ENCODE data around the gene GLB1L.
"Not testable (repeated sequence)": the region's sequence is repeated elsewhere in the genome, so short reads cannot be mapped to it uniquely, and the experiment has no call there.

Gene GLB1L

GRCh38 chr2:219279916-219280516 lies 34.8 kb upstream of the GLB1L start:
- DNase-seq, result no peak

GRCh38 chr2:219279151-219279915 lies 34.1 kb upstream of the GLB1L start, which contains the start of gene DNAJB2:
Gene DNAJB2 (plus strand): TSS chr2:219279366. CDS start chr2:219279834, 468 bp downstream.
- peak; percentile 96 for DNase-seq

GRCh38 chr2:219278655-219279150 lies 33.5 kb upstream of the GLB1L start:
- DNase-seq, result no peak

GRCh38 chr2:219277703-219278654 lies 32.7 kb upstream of the GLB1L start:
- DNase-seq, result peak; percentile 60

DNA sequence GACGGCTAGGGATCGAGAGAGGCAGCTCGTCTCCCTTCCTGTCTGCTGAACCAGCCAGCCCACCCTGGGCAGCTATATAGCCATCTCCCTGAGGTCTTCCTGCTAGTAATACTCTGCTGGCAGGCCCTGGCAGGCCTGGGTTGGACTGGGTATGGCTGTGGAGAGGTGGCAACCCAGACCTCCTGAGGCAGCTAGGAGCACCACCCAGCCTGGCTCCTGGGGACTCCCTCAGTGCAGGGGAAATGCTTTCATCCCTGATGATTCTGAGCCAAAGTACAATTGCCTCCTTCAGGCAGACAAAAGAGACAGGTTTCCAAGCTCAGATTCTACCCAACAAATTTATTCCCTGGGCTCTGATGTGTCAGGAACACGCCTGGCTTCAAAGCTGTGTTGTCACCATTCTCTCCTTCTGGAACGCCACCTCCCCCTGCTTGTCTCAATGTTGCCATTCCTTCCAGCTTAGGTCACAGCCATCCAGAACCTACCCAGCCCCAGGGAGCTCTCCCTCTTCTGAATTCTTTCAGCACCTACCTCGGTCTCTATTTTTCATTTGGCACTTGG lies 29.2 kb upstream of the GLB1L start:
- DNase-seq, result no peak

DNA sequence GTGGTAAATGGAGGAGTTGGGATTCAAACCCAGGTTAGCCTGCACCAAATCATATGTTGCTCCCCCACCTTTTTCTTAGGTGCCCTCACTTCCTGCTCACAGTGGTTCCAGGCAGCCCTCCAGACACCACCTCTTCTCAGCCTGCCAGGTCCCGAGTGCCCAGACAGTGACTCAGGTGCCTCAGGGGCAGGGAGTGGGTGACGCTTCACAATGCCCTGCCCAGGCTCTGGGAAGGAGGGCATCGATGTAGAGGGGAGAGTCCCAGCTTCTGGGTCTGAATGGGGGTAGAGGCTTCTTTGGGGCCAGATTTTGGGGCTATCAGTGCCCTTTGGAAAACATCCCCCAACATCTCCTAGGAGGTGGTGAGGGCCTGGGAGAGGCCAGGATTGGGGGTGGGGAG lies 28.7 kb upstream of the GLB1L start:
- DNase-seq, result no peak

GRCh38 chr2:219272995-219273394 lies 27.8 kb upstream of the GLB1L start:
- DNase-seq, result no peak

- no peak for DNase-seq
These were observed 27.1 kb upstream of the GLB1L start for GRCh38 chr2:219272356-219272755.

DNA sequence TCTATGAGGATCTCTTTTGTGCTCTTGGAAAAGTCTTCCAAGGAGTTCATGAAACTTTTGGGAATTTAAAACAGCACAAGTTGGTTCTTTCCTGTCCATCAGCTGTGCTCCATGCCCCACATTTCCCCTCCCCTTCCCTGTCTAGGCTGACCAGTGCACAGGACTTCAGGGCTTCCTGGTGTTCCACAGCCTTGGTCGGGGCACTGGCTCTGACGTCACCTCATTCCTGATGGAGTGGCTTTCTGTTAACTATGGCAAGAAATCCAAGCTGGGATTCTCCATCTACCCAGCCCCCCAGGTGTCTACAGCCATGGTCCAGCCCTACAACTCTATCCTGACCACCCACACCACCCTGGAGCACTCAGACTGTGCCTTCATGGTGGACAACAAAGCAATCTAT lies 25.8 kb upstream of the GLB1L start:
- DNase-seq, result no peak

GRCh38 chr2:219270055-219270372 lies 24.8 kb upstream of the GLB1L start:
- no peak for DNase-seq

- no peak for DNase-seq
These were observed 24.3 kb upstream of the GLB1L start for GRCh38 chr2:219269362-219270054.

DNA sequence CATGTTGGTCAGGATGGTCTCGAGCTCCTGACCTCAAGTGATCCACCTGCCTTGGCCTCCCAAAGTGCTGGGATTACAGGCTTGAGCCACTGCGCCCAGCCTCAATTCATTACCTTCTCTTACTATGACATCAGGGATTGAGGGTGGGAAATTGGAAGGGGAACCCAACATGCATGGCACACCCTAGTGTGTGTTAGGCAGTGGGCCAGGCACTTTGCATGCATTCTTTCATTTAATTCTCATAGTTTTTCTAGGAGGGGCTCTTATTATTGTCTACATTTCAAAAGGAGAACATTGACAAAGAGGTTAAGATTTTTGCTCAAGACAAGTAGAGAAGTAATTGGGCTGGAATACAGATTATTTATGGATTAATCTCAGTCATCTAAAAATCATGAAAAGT lies 23.1 kb upstream of the GLB1L start:
- no peak for DNase-seq

- DNase-seq, result no peak
These were observed 21.6 kb upstream of the GLB1L start for GRCh38 chr2:219266886-219267285.

DNA sequence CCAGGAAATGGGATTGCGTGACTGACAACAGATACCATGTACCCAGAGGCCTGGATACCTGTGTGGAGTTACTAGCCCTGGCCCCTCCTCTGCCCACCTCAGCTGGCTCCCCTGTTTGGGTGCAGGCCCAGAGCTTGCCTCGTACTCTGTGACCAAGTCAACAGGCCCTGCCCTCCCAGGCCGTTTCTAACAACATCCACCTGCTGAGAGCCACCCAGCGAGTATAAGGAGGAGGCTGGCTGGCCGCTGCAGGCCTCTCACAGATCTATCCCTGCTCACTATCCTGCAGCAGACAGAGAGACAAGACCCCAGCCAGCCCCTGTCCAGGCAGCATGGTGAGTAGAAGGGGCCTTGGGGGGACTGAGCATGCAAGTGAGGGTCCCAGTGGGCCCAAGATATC lies 21.0 kb upstream of the GLB1L start:
- no peak for DNase-seq

- DNase-seq, result no peak
These were observed 16.0 kb upstream of the GLB1L start for GRCh38 chr2:219261024-219261855.

- not testable (repeated sequence) for DNase-seq
These were observed 13.7 kb upstream of the GLB1L start for GRCh38 chr2:219258942-219259341.

DNA sequence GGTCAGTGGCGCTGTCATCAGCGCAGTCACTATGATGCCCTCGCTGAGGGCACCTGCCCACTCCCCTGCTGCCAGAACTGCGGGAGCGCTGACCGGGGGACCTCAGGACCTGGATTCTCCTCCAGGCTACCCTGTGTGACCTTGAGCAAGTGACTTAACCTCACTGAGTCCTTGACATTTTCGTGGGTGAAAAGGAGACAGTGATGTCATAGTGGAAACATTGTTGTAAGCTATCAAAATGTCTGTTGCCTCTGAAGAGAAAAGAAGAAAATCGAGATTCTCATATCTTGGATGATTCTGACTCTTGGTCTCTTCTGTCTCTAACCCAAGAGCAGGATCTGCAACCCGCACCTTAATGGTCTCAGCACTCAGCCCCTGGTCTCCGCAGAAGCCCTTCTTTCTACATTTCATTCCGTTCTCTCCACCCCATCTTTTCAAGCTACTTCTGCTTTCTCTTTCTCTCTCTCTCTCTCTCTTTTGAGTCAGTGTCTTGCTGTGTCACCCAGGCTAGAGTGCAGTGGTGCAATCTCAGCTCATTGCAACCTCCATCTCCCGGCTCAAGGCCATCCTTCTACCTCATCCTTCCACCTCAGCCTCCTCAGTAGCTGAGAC lies 9.5 kb upstream of the GLB1L start:
- DNase-seq, result no peak

- DNase-seq, result peak; percentile 75
These were observed 8.7 kb upstream of the GLB1L start, which contains the start of gene TUBA4A for GRCh38 chr2:219253753-219254589. Gene TUBA4A (minus strand): TSS chr2:219253918. CDS start chr2:219253858, 60 bp downstream.

DNA sequence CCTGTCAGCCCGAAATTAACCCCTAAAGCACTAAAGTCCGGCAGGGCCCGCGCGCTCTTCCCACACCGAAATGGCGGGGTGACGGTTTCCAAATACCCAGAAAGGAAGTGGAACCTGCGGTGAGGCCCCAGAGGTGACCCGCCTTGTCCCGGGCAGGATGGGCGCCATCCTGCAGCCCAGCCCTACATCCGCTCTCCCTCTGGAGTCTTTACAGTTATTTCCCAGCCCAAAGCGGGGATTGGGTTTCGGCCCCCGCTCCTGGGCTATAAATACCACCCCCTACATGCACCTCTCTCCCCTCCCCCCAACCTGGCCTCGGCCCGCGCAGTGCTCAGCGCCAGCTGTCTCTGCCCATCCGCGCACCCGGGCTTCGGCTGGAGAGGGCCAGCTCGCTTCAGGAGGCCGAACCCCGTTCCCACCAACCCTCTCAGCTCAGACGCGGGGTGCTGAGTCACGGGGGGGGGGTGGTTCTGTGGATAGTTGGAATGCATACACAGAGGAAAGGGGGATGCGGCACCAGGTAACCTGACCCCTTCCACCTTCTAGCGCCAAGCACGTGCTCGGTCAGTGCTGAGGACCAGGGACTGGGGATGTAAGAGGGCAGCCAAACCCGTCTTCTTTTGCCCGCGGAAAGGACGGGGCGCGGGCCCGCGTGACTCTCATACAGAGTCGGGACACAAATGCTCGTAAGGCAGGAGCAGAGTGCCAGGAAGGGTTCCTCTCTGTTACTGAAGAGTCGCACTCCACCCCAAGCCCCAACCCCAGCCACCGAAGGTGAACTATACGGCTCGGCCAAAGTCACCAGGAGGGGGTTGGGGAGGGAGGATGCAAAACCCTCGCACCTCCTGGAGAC lies 7.9 kb upstream of the GLB1L start, which contains the start of gene TUBA4B:
Gene TUBA4B, plus strand, starts transcription at position 344 of the 853 bp plus-strand sequence. Its CDS starts 165 bp downstream, at position 509.
- DNase-seq, result no peak
